Natural killer cell (primary cell): ENCODE measurements around the gene FMNL1. TPM values are rescaled to one million over a fixed set of nuclear protein-coding genes. Genes with fewer than 3 reads are reported as not detected.

Source experiments
- ATAC-seq, 3 donors: fragments of 150-1000 bp in 2 of 3; fragments of 200-7000 bp in 1 of 3; cut with Tn5 transposase; 1 replicate in 1 of 3; 2 replicates in 2 of 3; pipeline ENCODE4 v1.10.0; 2021; ENCODE audit warnings: mild to moderate bottlenecking in 2 of 3, moderate library complexity in 2 of 3
- DNase-seq, 2 donors: peaks; one replicate each; pipeline versions ENCODE4 v3.0.0 to v3.0.0-alpha.2; 2013 to 2021; ENCODE audit warnings: mixed read lengths in 1 of 2
- H3K27ac ChIP-seq: one replicate; pipeline ENCODE4 v1.5.1; 2013; ENCODE audit warnings: mild to moderate bottlenecking, low read length
- H3K27me3 ChIP-seq: one replicate; pipeline ENCODE4 v1.6.1; 2013; ENCODE audit warnings: low read length; ENCODE audit not compliant: control insufficient read depth, insufficient read depth
- H3K36me3 ChIP-seq: one replicate; pipeline ENCODE4 v1.6.1; 2013; ENCODE audit warnings: low read length; ENCODE audit not compliant: control insufficient read depth, insufficient read depth
- H3K4me1 ChIP-seq: one replicate; pipeline ENCODE4 v1.6.1; 2013; ENCODE audit warnings: low read length; ENCODE audit not compliant: control insufficient read depth, insufficient read depth
- H3K4me3 ChIP-seq: one replicate; pipeline ENCODE4 v1.5.1; 2013; ENCODE audit warnings: low read length
- H3K9me3 ChIP-seq: one replicate; pipeline ENCODE4 v1.6.1; 2013; ENCODE audit warnings: low read length; ENCODE audit not compliant: control insufficient read depth, insufficient read depth
- H3K27ac Mint-ChIP-seq, 2 donors: one replicate each; pipeline ENCODE4 v1.8.0; 2022; ENCODE audit warnings: mild to moderate bottlenecking in 2 of 2, mixed read lengths in 2 of 2, moderate library complexity in 1 of 2
- H3K27me3 Mint-ChIP-seq, 2 donors: one replicate each; pipeline ENCODE4 v1.8.0; 2022; ENCODE audit warnings: low read depth in 2 of 2, mixed read lengths in 2 of 2
- H3K36me3 Mint-ChIP-seq: one replicate; pipeline ENCODE4 v1.8.0; 2022; ENCODE audit warnings: mixed read lengths
- H3K4me1 Mint-ChIP-seq, 2 donors: one replicate each; pipeline ENCODE4 v1.8.0; 2022; ENCODE audit warnings: mixed read lengths in 2 of 2
- H3K4me3 Mint-ChIP-seq: one replicate; pipeline ENCODE4 v1.8.0; 2022; ENCODE audit warnings: mild to moderate bottlenecking, moderate library complexity, mixed read lengths
- H3K9me3 Mint-ChIP-seq, 2 donors: one replicate each; pipeline ENCODE4 v1.8.0; 2022; ENCODE audit warnings: mixed read lengths in 2 of 2
- WGBS: methylation state at CpG from one replicate; pipeline ENCODE4 v1.1.7; 2013; ENCODE audit warnings: missing lambda C conversion rate; ENCODE audit not compliant: insufficient coverage; 5-methylcytosine and 5-hydroxymethylcytosine counted together
- intact Hi-C: fragments of 100-400 bp; cut with micrococcal nuclease; formaldehyde crosslinking; loops from one replicate; pipeline ENCODE4 v1.14.2; 2022
- total RNA-seq, 4 donors: library from RNA; stranded (reverse); fragments of 120-200 nt in 1 of 4; gene quantifications; one replicate each; pipeline versions ENCODE4 v1.2.3 to v1.2.4, GENCODE V29; 2013 to 2022
- TF ChIP-seq, protein P1 (sequence below): fragments of 200-600 bp; IDR thresholded peaks from one replicate; pipeline ENCODE4 v1.8.0; 2022; ENCODE audit warnings: antibody characterized with exemption

Gene FMNL1
- total RNA-seq, 3 donors from 2014 or later (not counting 1 experiment from before 2014, with no cell fraction given) = 741 to 836 (median 752) TPM

DNA sequence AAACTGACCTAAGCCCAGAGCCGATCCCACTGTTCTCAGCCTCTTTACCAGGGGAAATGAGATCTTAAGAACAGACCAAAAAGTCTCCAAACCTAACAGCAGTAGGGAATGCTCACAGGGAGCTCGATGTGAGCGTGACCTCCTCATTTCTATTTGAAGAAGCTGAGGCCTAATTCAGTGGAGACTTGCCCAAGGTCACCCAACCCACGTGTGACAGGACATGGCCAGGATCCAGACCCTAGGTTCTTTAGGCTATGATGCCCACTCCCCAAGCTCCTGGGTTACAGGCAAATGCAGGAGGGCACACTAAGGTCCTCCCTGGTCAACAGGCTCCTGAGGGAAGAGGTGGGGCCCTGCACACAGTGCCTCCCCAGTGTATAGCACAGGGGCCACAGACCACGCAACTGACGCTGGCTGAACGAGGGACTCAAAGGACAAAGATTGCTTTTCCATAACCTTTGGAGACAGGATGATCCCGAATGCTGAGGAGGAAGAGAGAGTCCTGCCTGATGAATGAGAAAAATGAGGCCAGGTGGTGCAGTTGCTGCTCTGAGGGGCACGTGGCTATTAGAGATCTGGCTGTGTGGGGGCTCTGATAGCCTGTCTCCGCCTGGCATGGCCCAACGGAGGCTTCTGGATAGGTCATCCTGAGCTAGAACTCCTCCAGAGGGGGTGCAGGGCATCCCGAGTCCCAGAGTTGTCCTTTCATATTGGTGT lies 71.2 kb downstream of the FMNL1 start:
- no peaks in the 10 kb centered on the region for H3K27me3 ChIP-seq
- H3K4me3 ChIP-seq = no peak overlapping the region
- H3K27ac ChIP-seq = no peak overlapping the region
- ATAC-seq (no peak), DNase-seq (no peak)
- Mint-ChIP-seq H3K27me3 (no peaks in the 10 kb centered on the region), H3K4me3 (no peak overlapping the region), H3K9me3 (no peaks in the 10 kb centered on the region), H3K36me3 (no peaks in the 10 kb centered on the region), H3K27ac (peak overlapping the region; percentile 16 to 78), H3K4me1 (peaks cover 58 to 70% of the 10 kb centered on the region in 2 donors)
- WGBS = 92% methylated on average over 12 of the region's 12 CpGs
- TF ChIP-seq, protein P1, sequence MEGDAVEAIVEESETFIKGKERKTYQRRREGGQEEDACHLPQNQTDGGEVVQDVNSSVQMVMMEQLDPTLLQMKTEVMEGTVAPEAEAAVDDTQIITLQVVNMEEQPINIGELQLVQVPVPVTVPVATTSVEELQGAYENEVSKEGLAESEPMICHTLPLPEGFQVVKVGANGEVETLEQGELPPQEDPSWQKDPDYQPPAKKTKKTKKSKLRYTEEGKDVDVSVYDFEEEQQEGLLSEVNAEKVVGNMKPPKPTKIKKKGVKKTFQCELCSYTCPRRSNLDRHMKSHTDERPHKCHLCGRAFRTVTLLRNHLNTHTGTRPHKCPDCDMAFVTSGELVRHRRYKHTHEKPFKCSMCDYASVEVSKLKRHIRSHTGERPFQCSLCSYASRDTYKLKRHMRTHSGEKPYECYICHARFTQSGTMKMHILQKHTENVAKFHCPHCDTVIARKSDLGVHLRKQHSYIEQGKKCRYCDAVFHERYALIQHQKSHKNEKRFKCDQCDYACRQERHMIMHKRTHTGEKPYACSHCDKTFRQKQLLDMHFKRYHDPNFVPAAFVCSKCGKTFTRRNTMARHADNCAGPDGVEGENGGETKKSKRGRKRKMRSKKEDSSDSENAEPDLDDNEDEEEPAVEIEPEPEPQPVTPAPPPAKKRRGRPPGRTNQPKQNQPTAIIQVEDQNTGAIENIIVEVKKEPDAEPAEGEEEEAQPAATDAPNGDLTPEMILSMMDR = no peak
- intact Hi-C loops = no loop called here
- peaks cover 60% of the 10 kb centered on the region for H3K4me1 ChIP-seq
- H3K9me3 ChIP-seq = no peaks in the 10 kb centered on the region
- H3K36me3 ChIP-seq = peaks cover 28% of the 10 kb centered on the region

DNA sequence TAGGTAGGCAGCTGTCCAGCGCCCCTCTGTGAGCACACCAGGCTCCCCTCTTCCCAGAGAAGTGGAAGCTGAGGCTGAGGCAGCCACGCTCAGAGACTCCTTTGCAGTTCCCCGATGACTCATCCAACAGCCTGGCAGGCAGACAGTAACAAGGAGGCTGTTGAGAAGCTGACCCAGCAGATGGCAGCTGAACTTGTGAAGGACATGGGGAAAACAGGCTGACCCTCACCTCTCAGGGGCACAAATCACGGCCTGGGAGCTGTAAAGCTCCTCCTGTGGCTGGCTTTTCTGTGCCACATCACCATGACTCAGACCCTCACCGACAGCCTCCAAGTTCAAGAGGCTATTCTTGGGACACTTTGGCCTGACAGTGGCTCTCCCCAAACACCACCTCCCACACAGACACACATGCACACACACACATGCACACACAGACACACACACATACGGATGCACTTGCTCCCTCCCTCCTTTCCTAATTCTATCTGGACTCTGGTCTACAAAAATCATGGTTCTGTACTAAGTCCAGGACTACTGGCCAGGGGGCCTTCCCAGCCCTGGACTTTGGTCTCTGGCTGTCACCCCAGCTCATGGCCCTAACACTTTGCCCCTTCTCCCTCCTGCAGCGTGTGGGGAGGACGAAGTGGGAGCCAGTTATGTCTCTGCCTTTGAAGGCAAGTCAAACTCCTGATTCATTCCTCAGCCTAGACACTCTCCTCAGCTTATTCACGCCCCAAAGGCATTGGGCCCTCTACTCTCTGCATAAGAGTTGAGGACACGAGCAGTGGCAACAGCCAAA lies 71.9 kb downstream of the FMNL1 start:
- Histone ChIP-seq H3K4me1 (peaks cover 62% of the 10 kb centered on the region), H3K36me3 (peaks cover 24% of the 10 kb centered on the region), H3K9me3 (no peaks in the 10 kb centered on the region), H3K4me3 (no peak overlapping the region), H3K27ac (no peak overlapping the region), H3K27me3 (no peaks in the 10 kb centered on the region)
- TF ChIP-seq, protein P1 = no peak
- H3K4me1 Mint-ChIP-seq = peaks cover 66 to 74% of the 10 kb centered on the region in 2 donors
- H3K27ac Mint-ChIP-seq = peak overlapping the region; percentile 16 to 78
- no peak for DNase-seq
- H3K9me3 Mint-ChIP-seq = no peaks in the 10 kb centered on the region
- intact Hi-C loops = no loop called here
- ATAC-seq = peak; percentile 27 to 61 (median 46)
- H3K4me3 Mint-ChIP-seq = no peak overlapping the region
- 75% methylated on average over 10 of the region's 10 CpGs for WGBS
- H3K36me3 Mint-ChIP-seq = no peaks in the 10 kb centered on the region
- H3K27me3 Mint-ChIP-seq = no peaks in the 10 kb centered on the region

DNA sequence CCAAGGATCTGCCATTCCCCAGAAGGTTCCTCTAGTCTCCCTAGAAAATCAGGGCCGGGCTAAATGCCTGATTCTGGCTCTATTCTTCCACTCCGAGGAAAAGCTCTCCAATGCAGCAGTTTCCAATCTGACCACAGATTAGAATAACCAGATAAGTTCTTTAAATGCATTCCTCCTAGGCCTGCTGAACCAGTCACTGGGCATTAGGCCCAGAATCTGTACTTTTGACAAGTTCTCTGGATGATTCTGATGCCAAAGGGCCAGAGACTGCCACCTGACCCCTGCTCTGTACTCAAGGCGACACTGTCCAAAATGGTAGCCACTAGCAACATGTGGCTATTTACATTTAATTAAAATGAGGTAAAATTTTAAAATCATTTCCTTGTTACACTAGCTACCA lies 72.8 kb downstream of the FMNL1 start:
- Histone ChIP-seq H3K36me3 (peaks cover 18% of the 10 kb centered on the region), H3K4me3 (no peak overlapping the region), H3K27me3 (no peaks in the 10 kb centered on the region), H3K27ac (no peak overlapping the region), H3K9me3 (no peaks in the 10 kb centered on the region), H3K4me1 (peaks cover 69% of the 10 kb centered on the region)
- Mint-ChIP-seq H3K36me3 (no peaks in the 10 kb centered on the region), H3K4me3 (no peak overlapping the region), H3K9me3 (no peaks in the 10 kb centered on the region), H3K4me1 (peaks cover 70 to 83% of the 10 kb centered on the region in 2 donors), H3K27ac (peak overlapping the region in 1 of 2 donors; percentile 21), H3K27me3 (no peaks in the 10 kb centered on the region)
- ATAC-seq (no peak), DNase-seq (no peak)
- intact Hi-C loops = no loop called here
- WGBS = 96% methylated on average over 2 of the region's 3 CpGs
- TF ChIP-seq, protein P1 = no peak
